ENCODE results near the gene SLC38A3.

Gene SLC38A3

GRCh38 chr3:50217681-50218080, 12.6 kb downstream of the SLC38A3 start:
- Histone ChIP-seq H3K4me1 (ENCODE audit: control insufficient read depth in 1 of 2, insufficient read depth in 1 of 2, low read depth in 1 of 2, low read length in 1 of 2) (peaks cover 11 to 13% of the 10 kb centered on the region in 2 experiments), H3K27ac (no peak overlapping the region), H3K9me3 (no peaks in the 10 kb centered on the region), H3K27me3 (no peaks in the 10 kb centered on the region), H3K4me3 (ENCODE audit: low read depth in 1 of 2, low read length in 1 of 2) (no peak overlapping the region), H3K36me3 (no peaks in the 10 kb centered on the region)
- no peak for TF ChIP-seq CTCF (IDR thresholded peaks at IDR 0.05)

- Histone ChIP-seq H3K9me3 (no peaks in the 10 kb centered on the region), H3K36me3 (no peaks in the 10 kb centered on the region), H3K4me1 (ENCODE audit: control insufficient read depth in 1 of 2, insufficient read depth in 1 of 2, low read depth in 1 of 2, low read length in 1 of 2) (peaks cover 11 to 13% of the 10 kb centered on the region in 2 experiments), H3K27me3 (no peaks in the 10 kb centered on the region), H3K4me3 (ENCODE audit: low read depth in 1 of 2, low read length in 1 of 2) (no peak overlapping the region), H3K27ac (no peak overlapping the region)
- TF ChIP-seq CTCF (IDR thresholded peaks at IDR 0.05) = no peak
Measured at GRCh38 chr3:50218448-50218847, 13.4 kb downstream of the SLC38A3 start.

GRCh38 chr3:50219285-50219684, 14.2 kb downstream of the SLC38A3 start:
- TF ChIP-seq CTCF (IDR thresholded peaks at IDR 0.05) = no peak
- peaks cover 7% of the 10 kb centered on the region for H3K27me3 ChIP-seq
- no peaks in the 10 kb centered on the region for H3K36me3 ChIP-seq
- H3K9me3 ChIP-seq = no peaks in the 10 kb centered on the region
- H3K4me3 ChIP-seq (ENCODE audit: low read depth in 1 of 2, low read length in 1 of 2) = no peak overlapping the region
- H3K27ac ChIP-seq = no peak overlapping the region
- H3K4me1 ChIP-seq (ENCODE audit: control insufficient read depth in 1 of 2, insufficient read depth in 1 of 2, low read depth in 1 of 2, low read length in 1 of 2) = peaks cover 11 to 13% of the 10 kb centered on the region in 2 experiments

GRCh38 chr3:50220109-50220508, 15.0 kb downstream of the SLC38A3 start:
- H3K4me3 ChIP-seq (ENCODE audit: low read depth in 1 of 2, low read length in 1 of 2) = no peak overlapping the region
- H3K27ac ChIP-seq = no peak overlapping the region
- no peaks in the 10 kb centered on the region for H3K9me3 ChIP-seq
- no peaks in the 10 kb centered on the region for H3K36me3 ChIP-seq
- peaks cover 15% of the 10 kb centered on the region for H3K27me3 ChIP-seq
- no peak for TF ChIP-seq CTCF (IDR thresholded peaks at IDR 0.05)
- peaks cover 11 to 13% of the 10 kb centered on the region in 2 experiments for H3K4me1 ChIP-seq (ENCODE audit: control insufficient read depth in 1 of 2, insufficient read depth in 1 of 2, low read depth in 1 of 2, low read length in 1 of 2)

- no peak for TF ChIP-seq CTCF (IDR thresholded peaks at IDR 0.05)
- Histone ChIP-seq H3K4me1 (ENCODE audit: control insufficient read depth in 1 of 2, insufficient read depth in 1 of 2, low read depth in 1 of 2, low read length in 1 of 2) (peaks cover 13 to 14% of the 10 kb centered on the region in 2 experiments), H3K9me3 (no peaks in the 10 kb centered on the region), H3K4me3 (ENCODE audit: low read depth in 1 of 2, low read length in 1 of 2) (no peak overlapping the region), H3K27ac (no peak overlapping the region), H3K36me3 (no peaks in the 10 kb centered on the region), H3K27me3 (peaks cover 24% of the 10 kb centered on the region)
Measured at GRCh38 chr3:50221051-50221410, 16.0 kb downstream of the SLC38A3 start.

Data from neutrophil (primary cell).